NB4 (cell line): Measurements from ENCODE around the gene GRIFIN.

Source experiments
- CTCF ChIP-seq: IDR thresholded peaks from one replicate; pipeline ENCODE4 v1.5.1; 2012; ENCODE audit warnings: low read depth, low read length
- MAX ChIP-seq: IDR thresholded peaks from 2 replicates; pipeline ENCODE4 v1.6.1; 2011; ENCODE audit warnings: low read depth, low read length
- MYC ChIP-seq: IDR thresholded peaks from 2 replicates; pipeline ENCODE4 v1.6.1; 2011; ENCODE audit warnings: low read depth, low read length
- POLR2A ChIP-seq: IDR thresholded peaks from 2 replicates; pipeline ENCODE4 v1.6.1; 2011; ENCODE audit warnings: mild to moderate bottlenecking; ENCODE audit not compliant: insufficient read length; ENCODE audit errors: extremely low read depth

DNA sequence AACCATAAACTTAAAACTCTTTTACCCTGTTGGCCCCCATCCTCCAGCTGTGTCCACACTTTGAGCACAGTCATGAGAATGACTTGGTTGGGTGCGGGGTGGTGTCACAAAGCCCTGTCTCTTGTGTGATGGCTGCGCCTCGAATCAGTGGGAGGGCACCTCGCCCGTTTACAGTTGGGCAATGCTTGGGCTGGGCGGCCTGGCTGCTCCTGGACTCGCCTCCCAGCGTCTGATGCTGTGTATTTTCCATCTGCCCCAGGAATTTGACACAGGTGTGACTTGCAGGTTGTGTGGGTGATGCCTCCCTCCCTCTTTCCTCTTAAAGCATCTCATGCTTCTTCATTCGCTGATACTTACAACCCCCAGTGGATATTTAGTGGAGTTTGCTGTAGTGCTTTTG, 39.1 kb downstream of the GRIFIN start:
- TF ChIP-seq CTCF (no peak), POLR2A (no peak), MAX (no peak), MYC (no peak)
